GM13977 (cell line): ENCODE results near the gene PDE4D.

ENCODE experiments used
- DNase-seq: peaks from one replicate; pipeline ENCODE4 v3.0.0; 2012; ENCODE audit warnings: low spot score
- CTCF ChIP-seq: IDR thresholded peaks from 2 replicates; pipeline ENCODE4 v1.5.1; 2012; ENCODE audit warnings: mild to moderate bottlenecking, control low read depth; ENCODE audit not compliant: insufficient read depth; ENCODE audit errors: extremely low read depth, missing control alignments
- in situ Hi-C: fragments of 300-500 bp; cut with MboI; formaldehyde crosslinking; loops from one replicate; pipeline ENCODE4 v1.12.0; 2022; ENCODE audit warnings: low sequenced_read_pairs, low pct_unique_long_range_greater_than_20kb, mixed read lengths, inconsistent platforms; ENCODE audit not compliant: unreplicated experiment

The PDE4D gene

GRCh38 chr5:59799668-59800346, 93.7 kb downstream of the PDE4D start:
- DNase-seq = no peak
- in situ Hi-C loops = loop anchor here (25.0 kb wide), 3 partner anchors 362 to 487 kb away; no protein-coding TSS in a partner anchor
- TF ChIP-seq CTCF = peak; percentile 54

GRCh38 chr5:59798862-59799667, 94.5 kb downstream of the PDE4D start:
- in situ Hi-C loops = loop anchor here (25.0 kb wide), 1 partner anchor 412 kb away; no protein-coding TSS in a partner anchor
- no peak for DNase-seq
- TF ChIP-seq CTCF = no peak

GRCh38 chr5:59795141-59795540, 98.4 kb downstream of the PDE4D start:
- in situ Hi-C loops = loop anchor here (25.0 kb wide), 1 partner anchor 408 kb away; no protein-coding TSS in a partner anchor
- no peak for TF ChIP-seq CTCF
- DNase-seq = no peak

- no peak for TF ChIP-seq CTCF
- DNase-seq = no peak
- in situ Hi-C loops = loop anchor here (25.0 kb wide), 1 partner anchor 406 kb away; no protein-coding TSS in a partner anchor
Measured at GRCh38 chr5:59792983-59793585, 100.4 kb downstream of the PDE4D start.

- in situ Hi-C loops = loop anchor here (25.0 kb wide), 1 partner anchor 404 kb away; no protein-coding TSS in a partner anchor
Measured at GRCh38 chr5:59791617-59792016, 101.9 kb downstream of the PDE4D start.

More at GRCh38 chr5:59791617-59792016, 101.9 kb downstream of the PDE4D start:
- no peak for TF ChIP-seq CTCF
- no peak for DNase-seq
